SIG-M5 treated with dmso at 0.1 percent for 504 hours (cell line): ENCODE results near the gene SEC22A.

Experiments
- DNase-seq: peaks from one replicate; lab custom pipeline; 2025; ENCODE audit not compliant: unreplicated experiment; lab: John Stamatoyannopoulos, UW

SEC22A gene

GRCh38 chr3:123262226-123262625, 60.5 kb downstream of the SEC22A start:
- DNase-seq, result no peak

- DNase-seq, result no peak
Observed at GRCh38 chr3:123262868-123263267, 61.1 kb downstream of the SEC22A start.

DNA sequence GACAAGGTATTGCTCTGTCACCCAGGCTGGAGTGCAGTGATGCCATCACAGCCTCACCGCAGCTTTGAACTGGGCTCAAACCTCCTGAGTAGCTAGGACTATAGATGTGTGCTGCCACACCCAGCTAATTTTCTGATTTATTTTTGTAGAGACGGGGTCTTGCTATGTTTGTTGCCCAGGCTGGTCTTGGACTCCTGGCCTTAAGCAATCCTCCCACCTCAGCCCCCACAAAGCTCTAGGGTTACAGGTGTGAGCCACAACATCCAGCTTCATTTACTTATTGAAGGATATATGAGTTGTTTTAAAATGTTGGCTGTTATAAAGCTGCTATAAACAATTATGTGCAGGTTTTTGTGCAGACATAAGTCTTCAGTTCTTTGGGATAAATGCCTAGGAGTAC, 62.2 kb downstream of the SEC22A start:
- DNase-seq, result no peak

- no peak for DNase-seq
Observed at GRCh38 chr3:123267821-123268220, 66.1 kb downstream of the SEC22A start.

- DNase-seq, result no peak
Observed at GRCh38 chr3:123270818-123271217, 69.1 kb downstream of the SEC22A start.

DNA sequence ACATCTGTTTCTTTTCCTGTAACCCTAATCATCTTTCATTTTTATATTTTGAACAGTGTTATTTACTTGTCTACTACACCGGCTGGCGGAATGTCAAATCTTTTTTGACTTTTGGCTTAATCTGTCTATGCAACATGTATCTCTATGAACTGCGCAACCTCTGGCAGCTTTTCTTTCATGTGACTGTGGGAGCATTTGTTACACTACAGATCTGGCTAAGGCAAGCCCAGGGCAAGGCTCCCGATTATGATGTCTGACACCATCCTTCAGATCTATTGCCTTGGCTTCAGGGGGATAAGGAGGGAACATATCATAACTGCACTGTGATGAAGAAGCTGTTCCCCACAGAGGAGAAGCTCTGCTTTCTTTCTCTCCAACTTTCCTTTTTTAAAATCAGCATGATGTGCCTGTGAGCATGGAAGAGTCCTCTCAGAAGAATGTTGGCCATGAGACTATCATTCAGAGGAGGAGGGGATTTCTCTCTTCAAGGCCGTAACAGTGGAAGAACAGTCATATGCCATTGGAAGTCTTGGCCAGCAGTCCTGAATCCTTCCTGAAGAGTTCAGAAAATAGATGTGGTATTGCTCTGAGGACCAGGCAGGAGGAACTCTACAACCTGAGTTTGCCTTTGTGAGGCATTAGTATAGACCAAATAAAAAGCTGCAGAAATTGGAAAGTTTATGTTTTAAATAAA, 69.9 kb downstream of the SEC22A start:
- no peak for DNase-seq

- DNase-seq, result no peak
Observed at GRCh38 chr3:123272547-123272946, 70.8 kb downstream of the SEC22A start.

GRCh38 chr3:123275691-123276090, 73.9 kb downstream of the SEC22A start:
- DNase-seq, result no peak

- no peak for DNase-seq
Observed at GRCh38 chr3:123276346-123277006, 74.7 kb downstream of the SEC22A start.

- DNase-seq, result no peak
Observed at GRCh38 chr3:123277106-123277505, 75.4 kb downstream of the SEC22A start.

GRCh38 chr3:123278446-123278845, 76.7 kb downstream of the SEC22A start:
- DNase-seq, result no peak

GRCh38 chr3:123279121-123279520, 77.4 kb downstream of the SEC22A start:
- no peak for DNase-seq

DNA sequence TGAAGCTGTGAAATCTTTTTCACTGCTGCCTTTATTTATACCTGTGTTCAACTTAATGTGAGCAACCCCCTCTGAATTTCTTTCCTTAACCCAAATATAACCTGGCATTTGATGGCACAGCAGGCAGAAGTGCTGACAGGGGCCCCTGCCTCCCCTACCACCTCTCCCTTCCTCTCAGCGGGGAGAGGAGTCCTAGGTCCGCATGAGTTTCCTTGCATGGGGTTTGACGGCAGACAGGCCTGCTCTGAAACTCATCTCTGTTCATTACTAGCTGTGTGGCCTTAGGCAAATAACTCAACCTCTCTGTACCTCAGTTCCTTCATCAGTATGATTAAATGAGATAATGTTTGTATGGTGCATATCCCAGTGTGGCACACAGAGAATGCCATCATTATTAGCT, 79.7 kb downstream of the SEC22A start:
- DNase-seq, result no peak

DNA sequence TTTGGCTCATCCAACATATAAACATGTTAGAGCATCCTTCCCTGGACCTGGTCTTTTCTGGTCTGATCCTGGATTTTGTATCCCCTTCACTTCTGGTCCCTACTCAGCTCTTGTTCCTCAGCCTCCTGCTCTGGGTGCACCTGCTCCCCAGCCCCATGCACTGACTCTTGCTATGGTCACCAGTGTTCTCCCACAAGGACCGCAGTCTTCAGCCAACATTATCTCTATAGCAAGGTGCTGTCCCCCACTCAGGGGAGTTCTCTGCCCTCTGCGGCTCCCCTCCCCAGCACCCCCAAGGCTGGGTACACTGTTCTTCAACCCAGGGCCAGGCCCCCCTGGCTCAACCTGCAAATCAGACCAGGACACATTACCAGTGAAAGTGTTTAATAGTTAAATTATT, 80.2 kb downstream of the SEC22A start:
- DNase-seq, result no peak

GRCh38 chr3:123282461-123282860, 80.7 kb downstream of the SEC22A start:
- DNase-seq, result no peak

DNA sequence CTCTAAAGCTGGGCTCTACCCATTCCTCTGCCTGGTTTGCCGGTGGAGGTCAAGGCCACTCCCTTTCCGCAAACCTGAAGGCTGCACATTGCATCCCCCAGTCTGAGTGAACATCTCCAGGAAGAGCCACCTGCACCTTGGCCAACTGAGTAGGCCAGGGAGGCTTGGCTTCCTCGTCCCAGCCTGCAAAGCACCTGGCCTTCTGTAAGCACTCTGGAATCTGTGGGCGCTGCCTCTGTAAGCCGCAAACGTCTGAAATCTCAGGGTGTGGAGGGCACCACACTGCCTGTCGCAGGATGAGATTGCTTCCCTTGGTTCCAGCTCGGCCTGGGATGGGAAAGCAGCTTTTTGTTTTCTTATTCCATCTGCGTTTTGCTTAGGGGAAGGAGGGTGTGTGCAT, 81.3 kb downstream of the SEC22A start:
- DNase-seq, result no peak

DNA sequence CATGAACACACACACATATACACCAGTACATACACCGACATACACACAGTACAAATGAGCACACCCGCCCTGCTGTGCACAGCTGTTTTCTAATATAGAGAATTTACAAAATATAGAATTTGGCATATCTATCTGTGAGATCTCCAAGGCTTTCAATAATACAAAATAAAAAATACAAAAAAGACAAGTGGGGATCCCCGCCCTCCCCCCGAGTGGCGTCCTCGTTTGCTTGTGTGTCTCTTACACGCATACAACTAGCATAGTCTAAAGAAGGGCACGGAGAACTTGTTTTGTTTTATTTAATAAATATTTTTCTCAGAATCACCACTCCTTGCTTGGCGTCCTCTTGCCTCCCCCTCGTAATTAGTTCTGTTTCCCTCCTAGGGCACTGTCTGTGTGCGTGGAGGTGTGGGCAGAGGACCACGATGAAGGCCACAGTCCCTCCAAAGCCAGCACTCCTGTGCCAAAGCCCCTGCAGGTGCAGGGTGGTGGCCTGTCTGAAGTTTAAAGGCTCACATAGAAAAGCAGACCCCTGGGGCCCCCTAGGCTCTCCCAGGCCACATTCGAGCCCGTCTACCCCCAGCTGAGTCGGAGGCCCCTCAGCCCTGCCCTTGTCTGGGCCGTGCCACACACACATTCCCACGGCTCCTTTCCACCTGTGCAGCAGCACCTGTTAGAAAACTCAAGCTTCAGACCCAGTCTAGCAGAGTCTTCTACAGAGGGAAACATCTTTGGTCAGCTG, 82.1 kb downstream of the SEC22A start:
- no peak for DNase-seq

DNA sequence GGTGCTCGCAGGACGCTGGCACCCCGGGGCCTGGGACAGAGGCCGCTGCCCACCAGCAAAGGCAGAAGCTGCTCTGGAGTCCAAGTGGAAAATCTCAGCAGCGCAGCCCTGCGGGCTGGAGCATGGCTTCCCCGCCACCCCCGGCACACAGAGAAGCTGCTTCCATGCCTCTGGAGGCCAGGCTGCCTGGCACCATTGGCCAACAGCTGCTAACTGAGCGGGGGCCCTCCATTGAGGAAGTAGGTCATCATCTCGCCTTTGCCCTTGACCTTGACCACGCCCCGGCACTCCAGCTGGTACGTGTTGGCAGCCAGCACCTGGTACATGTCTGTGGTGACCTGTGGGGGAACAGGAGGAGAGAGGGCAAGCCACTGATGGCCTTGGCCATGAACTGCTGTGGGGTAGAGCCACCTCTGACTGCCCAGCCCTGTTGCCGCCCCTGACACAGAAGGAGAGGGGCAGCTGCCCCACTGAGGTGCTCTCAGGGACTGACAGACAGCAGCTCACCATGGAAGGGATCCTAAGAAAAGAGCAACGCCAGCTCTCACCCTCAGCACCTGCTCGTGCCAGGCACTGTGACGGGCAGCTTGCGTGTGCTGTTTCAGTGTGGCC, 82.8 kb downstream of the SEC22A start:
- DNase-seq, result no peak

DNA sequence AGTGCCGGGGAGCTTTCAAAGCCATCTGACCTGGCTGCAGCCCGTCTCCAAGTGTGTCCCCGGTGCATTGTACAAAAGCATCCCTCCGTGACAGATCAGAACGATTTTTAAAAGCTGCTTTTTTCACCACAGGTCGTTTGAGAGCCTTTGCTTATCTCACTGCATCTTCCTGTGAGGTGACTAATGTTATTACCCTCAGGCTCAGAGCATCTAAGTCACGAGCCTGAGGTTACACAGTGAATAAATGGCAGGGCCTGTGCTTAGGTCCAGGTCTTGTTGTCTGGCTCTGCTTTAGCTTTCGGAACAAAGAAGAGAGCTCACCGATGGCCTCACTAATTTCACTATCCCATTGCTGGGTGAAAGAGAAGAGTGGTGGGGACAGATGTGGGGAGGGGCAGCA, 83.3 kb downstream of the SEC22A start:
- DNase-seq, result no peak

- DNase-seq, result no peak
Observed at GRCh38 chr3:123285479-123285878, 83.7 kb downstream of the SEC22A start.

DNA sequence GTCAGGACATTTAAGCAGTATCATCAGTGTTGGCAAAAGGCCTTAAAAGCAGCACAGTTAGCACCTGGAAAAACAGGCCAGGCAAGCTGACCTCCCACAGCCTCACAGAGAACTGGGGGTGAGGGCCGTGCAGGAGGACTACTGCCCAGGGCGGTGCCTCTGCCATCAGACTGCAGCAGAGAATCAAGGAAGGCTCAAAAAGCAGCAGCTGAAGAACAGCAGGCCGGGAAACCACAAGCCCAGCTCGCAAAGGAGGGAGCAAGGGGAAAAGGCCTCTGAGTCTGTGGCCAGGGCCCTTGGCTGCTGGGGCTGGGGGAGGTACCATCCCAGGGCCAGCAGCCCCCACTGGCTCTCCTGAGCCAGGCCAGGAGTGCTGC, 84.2 kb downstream of the SEC22A start:
- DNase-seq, result no peak
